Keratinocyte (primary cell): ENCODE measurements around the gene TBC1D20. TPM values are rescaled to one million over a fixed set of nuclear protein-coding genes. Genes with fewer than 3 reads are reported as not detected.
A peak's percentile ranks its signal among the peaks of the same experiment; 100 is the strongest.
"Not testable (repeated sequence)": the region's sequence is repeated elsewhere in the genome, so short reads cannot be mapped to it uniquely, and the experiment has no call there.

Experiments
- DNase-seq: peaks from one replicate; pipeline ENCODE4 v3.0.0-alpha.2; 2011; ENCODE audit warnings: low read depth, missing footprints, low spot score
- FAIRE-seq: peaks from 2 replicates; lab custom pipeline; 2011; peaks lifted over from hg19 to GRCh38; lab: Jason Lieb, UNC
- H2AFZ ChIP-seq: 2 replicates; pipeline ENCODE4 v1.6.0; 2012; ENCODE audit warnings: low read length, control low read depth, inconsistent platforms; ENCODE audit not compliant: control insufficient read depth
- H3K27ac ChIP-seq: 2 replicates; pipeline ENCODE4 v1.5.1; 2011; ENCODE audit warnings: low read length; ENCODE audit not compliant: control insufficient read depth, insufficient read depth
- H3K27me3 ChIP-seq: 3 replicates; pipeline ENCODE4 v1.6.0; 2011; ENCODE audit warnings: low read length; ENCODE audit not compliant: control insufficient read depth, insufficient read depth; ENCODE audit errors: extremely low read depth
- H3K36me3 ChIP-seq, 2 experiments: 2 replicates in 1 of 2; 3 replicates in 1 of 2; pipeline ENCODE4 v1.5.1; 2011; ENCODE audit warnings: low read length in 2 of 2, mild to moderate bottlenecking in 1 of 2; ENCODE audit not compliant: control insufficient read depth in 2 of 2, insufficient read depth in 2 of 2; ENCODE audit errors: extremely low read depth in 1 of 2
- H3K4me1 ChIP-seq: 3 replicates; pipeline ENCODE4 v1.5.1; 2011; ENCODE audit warnings: low read length; ENCODE audit not compliant: control insufficient read depth, insufficient read depth; ENCODE audit errors: extremely low read depth
- H3K4me2 ChIP-seq: 3 replicates; pipeline ENCODE4 v1.6.0; 2011; ENCODE audit warnings: low read depth, low read length; ENCODE audit not compliant: control insufficient read depth, insufficient read depth; ENCODE audit errors: extremely low read depth
- H3K4me3 ChIP-seq, 3 experiments: fragments of 200-600 bp in 1 of 3; sonication (generic) in 1 of 3; 2 replicates in 2 of 3; 3 replicates in 1 of 3; pipeline ENCODE4 v1.5.1; 2011 to 2016; ENCODE audit warnings: low read length in 3 of 3, mild to moderate bottlenecking in 3 of 3, control low read depth in 2 of 3, inconsistent platforms in 1 of 3, low read depth in 1 of 3, mixed read lengths in 1 of 3, mixed run types in 1 of 3, moderate library complexity in 1 of 3; ENCODE audit not compliant: control insufficient read depth in 2 of 3, insufficient read depth in 2 of 3; ENCODE audit errors: extremely low read depth in 1 of 3
- H3K79me2 ChIP-seq: 2 replicates; pipeline ENCODE4 v1.6.0; 2012; ENCODE audit warnings: low read length; ENCODE audit not compliant: control insufficient read depth, insufficient read depth
- H3K9ac ChIP-seq: 3 replicates; pipeline ENCODE4 v1.6.0; 2011; ENCODE audit warnings: low read length; ENCODE audit not compliant: control insufficient read depth, insufficient read depth; ENCODE audit errors: extremely low read depth
- H3K9me1 ChIP-seq: 3 replicates; pipeline ENCODE4 v1.6.0; 2011; ENCODE audit warnings: low read length; ENCODE audit not compliant: control insufficient read depth, insufficient read depth; ENCODE audit errors: extremely low read depth
- H3K9me3 ChIP-seq: 2 replicates; pipeline ENCODE4 v1.5.1; 2012; ENCODE audit warnings: low read depth, low read length; ENCODE audit not compliant: control insufficient read depth
- H4K20me1 ChIP-seq: 3 replicates; pipeline ENCODE4 v1.6.0; 2011; ENCODE audit warnings: low read length; ENCODE audit not compliant: control insufficient read depth, insufficient read depth; ENCODE audit errors: extremely low read depth
- EZH2 ChIP-seq: IDR thresholded peaks from one replicate; pipeline ENCODE4 v1.6.1; 2012; ENCODE audit warnings: inconsistent platforms, mild to moderate bottlenecking, low read length, moderate library complexity
- dilution Hi-C: fragments of 300-500 bp; cut with MboI; formaldehyde crosslinking; loops from one replicate; pipeline ENCODE4 v1.7.0; 2020; ENCODE audit warnings: low sequenced_read_pairs; ENCODE audit not compliant: extremely low pct_ligation_motif_present
- polyA plus RNA-seq, 5 experiments: library from polyadenylated mRNA; depleted of rRNA in 3 of 5; stranded (reverse) in 3 of 5; stranded (forward) in 1 of 5; unstranded in 1 of 5; fragments of >200 nt; gene quantifications; 1 replicate in 1 of 5; 2 replicates in 3 of 5; 3 replicates in 1 of 5; pipeline versions ENCODE4 v1.2.1 to v1.2.3, GENCODE V29; 2011 to 2012; ENCODE audit warnings: missing spikeins in 2 of 5, low read depth in 1 of 5, low replicate concordance in 1 of 5
- TF ChIP-seq, protein P1 (sequence below), 3 experiments: IDR thresholded peaks in 1 of 3; conservative IDR thresholded peaks in 1 of 3; optimal IDR thresholded peaks in 1 of 3; 2 replicates in 2 of 3; 3 replicates in 1 of 3; pipeline versions ENCODE3 to v1.5.1; 2011; ENCODE audit warnings: low read length in 3 of 3, mild to moderate bottlenecking in 3 of 3, moderate library complexity in 2 of 3, control low read depth in 1 of 3, inconsistent platforms in 1 of 3; ENCODE audit not compliant: insufficient read depth in 2 of 3; ENCODE audit errors: extremely low read depth in 1 of 3

TBC1D20 gene
- polyA plus RNA-seq, 1 donor (not counting 4 experiments of a cell fraction or from before 2014, with no cell fraction given): 24.5 TPM

DNA sequence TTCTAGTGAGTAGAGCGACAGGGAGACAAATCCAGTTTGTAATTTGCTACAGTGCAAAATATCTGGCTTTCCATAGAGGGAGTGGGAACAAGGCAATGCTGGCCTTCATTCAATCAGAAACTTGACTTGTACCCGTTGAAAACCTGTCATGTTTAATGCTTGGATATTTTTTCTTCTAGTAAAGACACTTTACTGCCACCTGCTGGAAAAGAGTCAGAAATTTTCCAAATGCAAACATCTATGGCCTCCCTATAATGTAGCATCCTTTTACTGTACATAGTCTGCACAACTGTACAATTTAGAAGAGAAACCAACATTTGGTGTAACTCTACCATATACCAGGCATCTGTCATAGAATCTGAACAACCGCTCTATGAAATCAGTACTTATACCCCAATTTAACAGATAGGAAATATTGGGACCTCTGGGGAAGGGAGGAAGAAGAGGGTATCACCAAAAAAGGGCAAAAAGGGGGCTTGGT lies 16.7 kb upstream of the TBC1D20 start:
- Histone ChIP-seq H3K27ac (no peak overlapping the region), H3K9ac (no peak overlapping the region), H3K27me3 (no peaks in the 10 kb centered on the region), H4K20me1 (no peaks in the 10 kb centered on the region), H3K9me1 (no peaks in the 10 kb centered on the region), H3K4me2 (no peak overlapping the region), H3K4me3 (no peak overlapping the region), H3K9me3 (no peaks in the 10 kb centered on the region), H2AFZ (no peak overlapping the region), H3K4me1 (no peaks in the 10 kb centered on the region), H3K79me2 (no peaks in the 10 kb centered on the region), H3K36me3 (peaks cover 23 to 34% of the 10 kb centered on the region in 2 experiments)
- TF ChIP-seq EZH2: no peak
- TF ChIP-seq, protein P1, sequence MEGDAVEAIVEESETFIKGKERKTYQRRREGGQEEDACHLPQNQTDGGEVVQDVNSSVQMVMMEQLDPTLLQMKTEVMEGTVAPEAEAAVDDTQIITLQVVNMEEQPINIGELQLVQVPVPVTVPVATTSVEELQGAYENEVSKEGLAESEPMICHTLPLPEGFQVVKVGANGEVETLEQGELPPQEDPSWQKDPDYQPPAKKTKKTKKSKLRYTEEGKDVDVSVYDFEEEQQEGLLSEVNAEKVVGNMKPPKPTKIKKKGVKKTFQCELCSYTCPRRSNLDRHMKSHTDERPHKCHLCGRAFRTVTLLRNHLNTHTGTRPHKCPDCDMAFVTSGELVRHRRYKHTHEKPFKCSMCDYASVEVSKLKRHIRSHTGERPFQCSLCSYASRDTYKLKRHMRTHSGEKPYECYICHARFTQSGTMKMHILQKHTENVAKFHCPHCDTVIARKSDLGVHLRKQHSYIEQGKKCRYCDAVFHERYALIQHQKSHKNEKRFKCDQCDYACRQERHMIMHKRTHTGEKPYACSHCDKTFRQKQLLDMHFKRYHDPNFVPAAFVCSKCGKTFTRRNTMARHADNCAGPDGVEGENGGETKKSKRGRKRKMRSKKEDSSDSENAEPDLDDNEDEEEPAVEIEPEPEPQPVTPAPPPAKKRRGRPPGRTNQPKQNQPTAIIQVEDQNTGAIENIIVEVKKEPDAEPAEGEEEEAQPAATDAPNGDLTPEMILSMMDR (optimal IDR thresholded peaks at IDR 0.05 in 1 of 3, IDR thresholded peaks at IDR 0.05 in 1 of 3, conservative IDR thresholded peaks at IDR 0.05 in 1 of 3; ENCODE audit: extremely low read depth in 1 of 3, insufficient read depth in 2 of 3, low read length in 3 of 3): peak in 2 of 3 experiments; percentile 25 to 35
- DNase-seq (peak; percentile 26), FAIRE-seq (peak; percentile 26)
- dilution Hi-C loops: no loop called here

DNA sequence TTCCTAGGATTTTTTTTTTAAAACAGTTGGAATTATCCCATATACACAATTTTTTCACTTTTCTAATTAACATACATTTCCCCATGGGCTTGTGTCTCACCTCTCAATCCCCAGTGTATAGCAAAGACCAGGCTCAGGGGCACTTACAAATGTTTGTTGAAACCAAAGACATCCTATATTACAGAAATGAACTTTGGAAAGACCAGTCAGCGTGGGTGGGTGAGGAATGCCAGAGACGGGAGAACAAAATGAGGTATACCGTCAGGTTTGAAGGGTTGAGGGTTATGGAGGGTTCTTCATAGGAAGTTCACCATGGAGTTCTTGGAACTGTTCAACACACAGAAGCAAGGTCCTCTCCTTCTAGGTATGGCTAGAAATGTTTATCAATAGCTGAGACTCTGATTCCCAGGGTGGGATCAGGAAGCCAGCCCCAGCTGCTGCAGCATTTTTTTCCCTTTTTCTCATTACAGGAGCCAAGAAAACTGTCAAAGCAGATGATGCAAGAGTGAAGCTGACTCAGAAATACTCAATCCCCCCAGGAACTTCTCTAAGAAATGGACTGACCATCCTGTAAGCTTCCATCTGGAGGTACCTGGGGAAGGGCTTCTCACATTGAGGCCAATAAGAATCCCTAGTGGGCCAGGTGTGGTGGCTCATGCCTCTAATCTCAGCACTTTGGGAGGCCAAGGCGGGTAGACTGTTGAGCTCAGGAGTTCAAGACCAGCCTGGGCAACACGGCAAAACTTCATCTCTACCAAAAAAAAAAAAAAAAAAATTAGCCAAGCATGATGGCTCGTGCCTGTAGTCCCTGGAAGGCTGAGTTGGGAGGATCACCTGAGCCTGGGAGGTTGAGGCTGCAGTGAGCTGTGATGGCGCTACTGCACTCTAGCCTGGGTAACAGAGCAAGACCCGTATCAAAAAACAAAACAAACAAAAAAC lies 15.9 kb upstream of the TBC1D20 start:
- H4K20me1 ChIP-seq: no peaks in the 10 kb centered on the region
- H3K27ac ChIP-seq: no peak overlapping the region
- H2AFZ ChIP-seq: no peak overlapping the region
- H3K36me3 ChIP-seq: peaks cover 22 to 35% of the 10 kb centered on the region in 2 experiments
- no peak for DNase-seq
- no peak overlapping the region for H3K4me2 ChIP-seq
- H3K9me1 ChIP-seq: no peaks in the 10 kb centered on the region
- H3K9ac ChIP-seq: no peak overlapping the region
- no peaks in the 10 kb centered on the region for H3K4me1 ChIP-seq
- H3K4me3 ChIP-seq: no peak overlapping the region
- H3K9me3 ChIP-seq: no peaks in the 10 kb centered on the region
- FAIRE-seq: no peak
- H3K27me3 ChIP-seq: no peaks in the 10 kb centered on the region
- dilution Hi-C loops: no loop called here
- TF ChIP-seq, protein P1 (optimal IDR thresholded peaks at IDR 0.05 in 1 of 3, IDR thresholded peaks at IDR 0.05 in 1 of 3, conservative IDR thresholded peaks at IDR 0.05 in 1 of 3; ENCODE audit: extremely low read depth in 1 of 3, insufficient read depth in 2 of 3, low read length in 3 of 3): no peak
- TF ChIP-seq EZH2: no peak
- no peaks in the 10 kb centered on the region for H3K79me2 ChIP-seq

DNA sequence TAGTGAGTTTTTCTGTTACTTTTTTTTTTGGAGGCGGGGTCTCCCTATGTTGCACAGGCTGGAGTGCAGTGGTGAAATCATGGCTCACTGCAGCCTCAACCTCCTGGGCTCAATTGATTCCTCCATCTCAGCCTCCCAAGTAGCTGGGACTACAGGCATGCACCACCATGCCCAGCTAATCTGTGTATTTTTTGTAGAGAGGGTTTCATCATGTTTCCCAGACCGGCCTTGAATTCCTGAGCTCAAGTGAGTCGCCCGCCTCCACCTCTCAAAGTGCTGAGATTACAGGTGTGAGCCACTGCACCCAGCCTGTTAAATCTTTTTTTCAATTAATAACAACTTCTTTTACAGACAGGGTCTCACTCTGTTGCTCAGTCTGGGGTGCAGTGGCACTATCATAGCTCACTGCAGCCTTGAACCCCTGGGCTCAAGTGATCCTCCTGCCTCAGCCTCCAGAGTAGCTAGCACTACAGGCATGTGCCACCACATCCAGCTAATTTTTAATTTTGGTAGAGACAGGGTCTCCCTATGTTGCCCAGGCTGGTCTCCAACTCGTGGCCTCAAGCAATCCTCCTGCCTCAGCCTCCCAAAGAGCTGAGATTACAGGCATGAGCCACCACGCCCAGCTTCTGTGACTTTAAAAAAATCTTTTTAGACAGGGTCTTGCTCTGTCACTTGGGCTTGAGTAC lies 14.4 kb upstream of the TBC1D20 start:
- DNase-seq, H4K20me1 ChIP-seq, H3K4me3 ChIP-seq, H3K9me3 ChIP-seq, H3K4me2 ChIP-seq, H3K27me3 ChIP-seq, dilution Hi-C loops, H3K9me1 ChIP-seq, H3K79me2 ChIP-seq, FAIRE-seq, H3K4me1 ChIP-seq, H3K9ac ChIP-seq, H3K27ac ChIP-seq, H2AFZ ChIP-seq: not testable (repeated sequence)
- H3K36me3 ChIP-seq: peaks cover 12 to 24% of the 10 kb centered on the region in 2 experiments
